ENCODE data around the gene RDH5. TPM values are rescaled to one million over a fixed set of nuclear protein-coding genes. Genes with fewer than 3 reads are reported as not detected.

Gene RDH5
- total and polyA plus RNA-seq, 2 experiments from 2014 or later: 17.6 to 27.2 TPM

- in situ Hi-C loops (cut with MboI): no loop called here
- TF ChIP-seq EZH2 (IDR thresholded peaks at IDR 0.05; ENCODE audit: insufficient read depth, poor library complexity, severe bottlenecking): no peak
- no peak for TF ChIP-seq EZH2phosphoT487 (IDR thresholded peaks at IDR 0.05; ENCODE audit: insufficient read depth, low read depth)
Measured at GRCh38 chr12:55676707-55677106, 43.5 kb upstream of the RDH5 start.

DNA sequence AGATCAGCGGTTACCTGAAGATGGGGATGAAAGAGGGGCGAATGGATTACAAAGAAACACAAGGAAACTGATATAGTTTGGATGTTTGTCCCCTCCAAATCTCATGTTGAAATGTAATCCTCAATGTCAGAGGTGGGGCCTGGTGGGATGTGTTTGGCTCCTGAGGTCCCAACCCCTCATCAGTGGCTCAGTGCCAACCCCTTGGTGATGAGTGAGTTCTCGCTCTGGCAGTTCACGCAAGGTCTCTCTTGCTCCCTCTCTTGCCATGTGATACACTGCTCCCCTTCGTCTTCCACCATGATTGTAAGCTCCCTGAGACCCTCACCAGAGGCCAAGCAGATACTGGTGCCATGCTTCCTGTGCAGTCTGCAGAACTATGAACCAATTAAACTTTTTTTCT is 40.5 kb upstream of the RDH5 start:
- Histone ChIP-seq H4K20me1 (ENCODE audit: insufficient read depth) (no peaks in the 10 kb centered on the region), H3K4me2 (ENCODE audit: unreplicated experiment) (no peak overlapping the region), H3K27me3 (replicated peaks; ENCODE audit: insufficient read depth) (no peaks in the 10 kb centered on the region), H3F3A (ENCODE audit: insufficient read depth) (peaks cover 6% of the 10 kb centered on the region), H2AFZ (no peak overlapping the region), H3K4me3 (no peak overlapping the region), H3K9me2 (ENCODE audit: insufficient read depth) (no peaks in the 10 kb centered on the region), H3K9ac (no peak overlapping the region), H3K27ac (no peak overlapping the region), H3K36me3 (ENCODE audit: low read depth) (no peaks in the 10 kb centered on the region), H3K9me3 (ENCODE audit: low read depth) (no peaks in the 10 kb centered on the region), H3K4me1 (ENCODE audit: insufficient read depth) (peaks cover 8% of the 10 kb centered on the region; the same call in 1 of the 2 replicates), H3K79me2 (ENCODE audit: insufficient read depth) (no peaks in the 10 kb centered on the region)
- in situ Hi-C loops (cut with MboI): no loop called here
- no peak for DNase-seq
- TF ChIP-seq EZH2 (IDR thresholded peaks at IDR 0.05; ENCODE audit: insufficient read depth, poor library complexity, severe bottlenecking) (no peak), EZH2phosphoT487 (IDR thresholded peaks at IDR 0.05; ENCODE audit: insufficient read depth, low read depth) (no peak)
- WGBS, 2 experiments (ENCODE audit: low coverage in 1 of 2, low lambda C conversion rate in 2 of 2, missing lambda C conversion rate in 2 of 2): 89% methylated on average over 5 of the region's 5 CpGs

More at GRCh38 chr12:55676707-55677106, 43.5 kb upstream of the RDH5 start:
- Histone ChIP-seq H3K36me3 (ENCODE audit: low read depth) (no peaks in the 10 kb centered on the region), H3K27me3 (replicated peaks; ENCODE audit: insufficient read depth) (no peaks in the 10 kb centered on the region), H3K27ac (no peak overlapping the region), H3F3A (ENCODE audit: insufficient read depth) (peaks cover 6% of the 10 kb centered on the region), H3K9ac (no peak overlapping the region), H3K9me3 (ENCODE audit: low read depth) (no peaks in the 10 kb centered on the region), H3K4me2 (ENCODE audit: unreplicated experiment) (no peak overlapping the region), H2AFZ (no peak overlapping the region), H3K79me2 (ENCODE audit: insufficient read depth) (no peaks in the 10 kb centered on the region), H3K9me2 (ENCODE audit: insufficient read depth) (no peaks in the 10 kb centered on the region), H3K4me1 (ENCODE audit: insufficient read depth) (peaks cover 6% of the 10 kb centered on the region; the same call in 1 of the 2 replicates), H3K4me3 (no peak overlapping the region), H4K20me1 (ENCODE audit: insufficient read depth) (no peaks in the 10 kb centered on the region)
- no peak for DNase-seq
- 90 to 93% methylated on average over 6 of the region's 6 CpGs for WGBS, 2 experiments (ENCODE audit: low coverage in 1 of 2, low lambda C conversion rate in 2 of 2, missing lambda C conversion rate in 2 of 2)

DNA sequence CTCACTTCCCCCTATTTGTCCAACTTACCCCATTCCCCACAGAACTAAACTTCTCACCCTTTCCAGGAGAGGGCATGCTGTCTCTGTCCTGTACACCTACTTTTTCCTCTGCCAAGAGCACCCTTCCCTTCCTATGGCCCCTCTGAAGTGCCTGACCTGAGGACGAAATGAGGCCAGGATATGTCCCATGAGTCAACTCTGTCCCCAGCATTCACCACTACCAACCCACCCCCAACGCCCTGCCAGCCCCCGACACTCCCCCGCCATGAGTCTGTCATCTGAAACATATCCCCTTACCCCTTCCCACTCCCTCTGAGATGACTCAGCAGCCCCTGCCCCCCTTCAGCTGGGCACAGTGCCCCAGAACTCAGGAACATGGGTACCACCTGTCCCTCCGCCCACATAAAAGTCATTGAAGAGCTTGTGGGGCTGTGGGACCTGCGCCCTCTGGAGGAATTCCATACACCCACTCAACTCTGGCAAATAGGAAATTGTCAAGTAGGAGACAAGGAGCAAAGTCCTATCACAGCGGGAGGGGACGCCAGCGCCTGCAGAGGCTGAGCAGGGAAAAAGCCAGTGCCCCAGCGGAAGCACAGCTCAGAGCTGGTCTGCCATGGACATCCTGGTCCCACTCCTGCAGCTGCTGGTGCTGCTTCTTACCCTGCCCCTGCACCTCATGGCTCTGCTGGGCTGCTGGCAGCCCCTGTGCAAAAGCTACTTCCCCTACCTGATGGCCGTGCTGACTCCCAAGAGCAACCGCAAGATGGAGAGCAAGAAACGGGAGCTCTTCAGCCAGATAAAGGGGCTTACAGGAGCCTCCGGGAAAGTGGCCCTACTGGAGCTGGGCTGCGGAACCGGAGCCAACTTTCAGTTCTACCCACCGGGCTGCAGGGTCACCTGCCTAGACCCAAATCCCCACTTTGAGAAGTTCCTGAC is 38.8 kb upstream of the RDH5 start:
- Histone ChIP-seq H3K4me1 (ENCODE audit: insufficient read depth) (peaks cover 8% of the 10 kb centered on the region; the same call in 1 of the 2 replicates), H3K9me2 (ENCODE audit: insufficient read depth) (no peaks in the 10 kb centered on the region), H3K36me3 (ENCODE audit: low read depth) (no peaks in the 10 kb centered on the region), H3K79me2 (ENCODE audit: insufficient read depth) (no peaks in the 10 kb centered on the region), H3K27ac (no peak overlapping the region), H3K27me3 (replicated peaks; ENCODE audit: insufficient read depth) (no peaks in the 10 kb centered on the region), H3K9ac (no peak overlapping the region), H4K20me1 (ENCODE audit: insufficient read depth) (no peaks in the 10 kb centered on the region), H3K4me2 (ENCODE audit: unreplicated experiment) (peak overlapping the region; percentile 63), H3K9me3 (ENCODE audit: low read depth) (no peaks in the 10 kb centered on the region), H3K4me3 (peak overlapping the region; percentile 32; the same call in 1 of the 2 replicates), H2AFZ (peak overlapping the region; percentile 45; the same call in 1 of the 2 replicates), H3F3A (ENCODE audit: insufficient read depth) (peaks cover 6% of the 10 kb centered on the region)
- in situ Hi-C loops (cut with MboI): no loop called here
- peak; percentile 76 for DNase-seq
- 22 to 26% methylated on average over 16 to 17 of the region's 17 CpGs for WGBS, 2 experiments (ENCODE audit: low coverage in 1 of 2, low lambda C conversion rate in 2 of 2, missing lambda C conversion rate in 2 of 2)
- TF ChIP-seq EZH2 (IDR thresholded peaks at IDR 0.05; ENCODE audit: insufficient read depth, poor library complexity, severe bottlenecking): no peak
- TF ChIP-seq EZH2phosphoT487 (IDR thresholded peaks at IDR 0.05; ENCODE audit: insufficient read depth, low read depth): no peak

DNA sequence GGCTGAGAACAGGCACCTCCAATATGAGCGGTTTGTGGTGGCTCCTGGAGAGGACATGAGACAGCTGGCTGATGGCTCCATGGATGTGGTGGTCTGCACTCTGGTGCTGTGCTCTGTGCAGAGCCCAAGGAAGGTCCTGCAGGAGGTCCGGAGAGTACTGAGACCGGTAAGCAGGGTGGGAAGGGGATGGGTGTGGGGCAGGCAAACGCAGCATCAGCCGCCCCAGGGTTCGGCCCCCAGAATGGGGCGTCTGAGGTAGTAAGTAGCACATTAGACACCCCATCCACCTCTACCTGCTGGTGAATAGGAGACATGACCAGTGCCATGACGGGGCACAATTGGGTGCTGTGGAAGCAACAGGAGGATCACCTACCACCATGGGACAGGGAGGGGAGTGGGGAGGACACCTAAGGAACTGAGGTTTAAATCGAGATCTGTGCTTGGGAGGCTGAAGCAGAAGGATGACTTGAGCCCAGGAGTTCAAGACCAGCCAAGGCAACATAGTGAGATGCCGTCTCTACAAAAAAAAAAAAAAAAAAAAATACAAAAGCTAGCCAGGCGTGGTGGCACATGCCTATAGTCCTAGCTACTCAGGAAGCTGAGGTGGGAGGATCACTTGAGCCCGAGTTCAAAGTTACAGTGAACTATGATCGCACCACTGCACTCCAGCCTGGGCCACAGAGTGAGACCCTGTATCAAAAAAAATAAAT is 38.0 kb upstream of the RDH5 start:
- H3K9ac ChIP-seq: no peak overlapping the region
- WGBS, 2 experiments (ENCODE audit: low coverage in 1 of 2, low lambda C conversion rate in 2 of 2, missing lambda C conversion rate in 2 of 2): 92 to 96% methylated on average over 12 to 13 of the region's 13 CpGs
- H3K4me1 ChIP-seq (ENCODE audit: insufficient read depth): peaks cover 8% of the 10 kb centered on the region; the same call in 1 of the 2 replicates
- H3K27me3 ChIP-seq (replicated peaks; ENCODE audit: insufficient read depth): no peaks in the 10 kb centered on the region
- no peak for DNase-seq
- in situ Hi-C loops (cut with MboI): no loop called here
- H3K36me3 ChIP-seq (ENCODE audit: low read depth): no peaks in the 10 kb centered on the region
- H3F3A ChIP-seq (ENCODE audit: insufficient read depth): peaks cover 6% of the 10 kb centered on the region
- H2AFZ ChIP-seq: 0 out of 2 replicates have a peak overlapping the region, but pooled peaks have one; percentile 45
- H3K9me2 ChIP-seq (ENCODE audit: insufficient read depth): no peaks in the 10 kb centered on the region
- no peaks in the 10 kb centered on the region for H3K79me2 ChIP-seq (ENCODE audit: insufficient read depth)
- H3K27ac ChIP-seq: no peak overlapping the region
- H3K4me3 ChIP-seq: no peak overlapping the region
- no peak overlapping the region for H3K4me2 ChIP-seq (ENCODE audit: unreplicated experiment)
- H3K9me3 ChIP-seq (ENCODE audit: low read depth): no peaks in the 10 kb centered on the region
- no peaks in the 10 kb centered on the region for H4K20me1 ChIP-seq (ENCODE audit: insufficient read depth)
- TF ChIP-seq EZH2 (IDR thresholded peaks at IDR 0.05; ENCODE audit: insufficient read depth, poor library complexity, severe bottlenecking): no peak
- TF ChIP-seq EZH2phosphoT487 (IDR thresholded peaks at IDR 0.05; ENCODE audit: insufficient read depth, low read depth): no peak
